ENCODE data around the gene C5orf63. TPM values are rescaled to one million over a fixed set of nuclear protein-coding genes. Genes with fewer than 3 reads are reported as not detected.
"Not testable (repeated sequence)": the region's sequence is repeated elsewhere in the genome, so short reads cannot be mapped to it uniquely, and the experiment has no call there.

Gene C5orf63
- total RNA-seq, 1 donor: 1.3 TPM

GRCh38 chr5:127027539-127027938 is 45.8 kb downstream of the C5orf63 start:
- no peak overlapping the region for H3K4me3 ChIP-seq (ENCODE audit: low read depth, low read length)
- TF ChIP-seq CTCF (IDR thresholded peaks at IDR 0.05; ENCODE audit: insufficient read depth, low read depth, low read length): no peak

GRCh38 chr5:127026166-127026565 is 47.1 kb downstream of the C5orf63 start:
- DNase-seq (ENCODE audit: low read depth): no peak
- no peak overlapping the region for H3K4me3 ChIP-seq (ENCODE audit: low read depth, low read length)
- TF ChIP-seq CTCF (IDR thresholded peaks at IDR 0.05; ENCODE audit: insufficient read depth, low read depth, low read length): no peak

More at GRCh38 chr5:127027539-127027938, 45.8 kb downstream of the C5orf63 start:
- DNase-seq (ENCODE audit: low read depth): no peak

- no peak for DNase-seq (ENCODE audit: low read depth)
- TF ChIP-seq CTCF (IDR thresholded peaks at IDR 0.05; ENCODE audit: insufficient read depth, low read depth, low read length): no peak
- H3K4me3 ChIP-seq (ENCODE audit: low read depth, low read length): no peak overlapping the region
Observed at GRCh38 chr5:127025467-127025866, 47.8 kb downstream of the C5orf63 start.

- no peak for TF ChIP-seq CTCF (IDR thresholded peaks at IDR 0.05; ENCODE audit: insufficient read depth, low read depth, low read length)
- no peak overlapping the region for H3K4me3 ChIP-seq (ENCODE audit: low read depth, low read length)
- DNase-seq (ENCODE audit: low read depth): no peak
Observed at GRCh38 chr5:127024821-127025220, 48.5 kb downstream of the C5orf63 start.

- not testable (repeated sequence) for DNase-seq (ENCODE audit: low read depth); H3K4me3 ChIP-seq (ENCODE audit: low read depth, low read length)
Observed at GRCh38 chr5:127023552-127024191, 49.6 kb downstream of the C5orf63 start.

GRCh38 chr5:127022846-127023245 is 50.5 kb downstream of the C5orf63 start:
- no peak for TF ChIP-seq CTCF (IDR thresholded peaks at IDR 0.05; ENCODE audit: insufficient read depth, low read depth, low read length)
- no peak overlapping the region for H3K4me3 ChIP-seq (ENCODE audit: low read depth, low read length)
- DNase-seq (ENCODE audit: low read depth): no peak

GRCh38 chr5:127019928-127020327 is 53.4 kb downstream of the C5orf63 start:
- TF ChIP-seq CTCF (IDR thresholded peaks at IDR 0.05; ENCODE audit: insufficient read depth, low read depth, low read length): no peak
- no peak for DNase-seq (ENCODE audit: low read depth)
- H3K4me3 ChIP-seq (ENCODE audit: low read depth, low read length): no peak overlapping the region

GRCh38 chr5:127016722-127017121 is 56.6 kb downstream of the C5orf63 start:
- not testable (repeated sequence) for DNase-seq (ENCODE audit: low read depth)

More at GRCh38 chr5:127016722-127017121, 56.6 kb downstream of the C5orf63 start:
- not testable (repeated sequence) for H3K4me3 ChIP-seq (ENCODE audit: low read depth, low read length)

Data from fibroblast of villous mesenchyme (primary cell).